DND-41 (cell line): ENCODE data around the gene PAPPA2.

Experiments used
- EZH2 ChIP-seq: IDR thresholded peaks from 3 replicates; pipeline ENCODE4 v1.6.1; 2012; ENCODE audit warnings: borderline replicate concordance, low read depth, mild to moderate bottlenecking, moderate library complexity, low read length, inconsistent platforms; ENCODE audit not compliant: severe bottlenecking
- TF ChIP-seq, protein P1 (sequence below): IDR thresholded peaks from 2 replicates; pipeline ENCODE4 v1.5.1; 2012; ENCODE audit warnings: borderline replicate concordance, low read length, moderate library complexity, mild to moderate bottlenecking; ENCODE audit not compliant: poor library complexity, severe bottlenecking; ENCODE audit errors: extremely low read depth

- TF ChIP-seq, protein P1, sequence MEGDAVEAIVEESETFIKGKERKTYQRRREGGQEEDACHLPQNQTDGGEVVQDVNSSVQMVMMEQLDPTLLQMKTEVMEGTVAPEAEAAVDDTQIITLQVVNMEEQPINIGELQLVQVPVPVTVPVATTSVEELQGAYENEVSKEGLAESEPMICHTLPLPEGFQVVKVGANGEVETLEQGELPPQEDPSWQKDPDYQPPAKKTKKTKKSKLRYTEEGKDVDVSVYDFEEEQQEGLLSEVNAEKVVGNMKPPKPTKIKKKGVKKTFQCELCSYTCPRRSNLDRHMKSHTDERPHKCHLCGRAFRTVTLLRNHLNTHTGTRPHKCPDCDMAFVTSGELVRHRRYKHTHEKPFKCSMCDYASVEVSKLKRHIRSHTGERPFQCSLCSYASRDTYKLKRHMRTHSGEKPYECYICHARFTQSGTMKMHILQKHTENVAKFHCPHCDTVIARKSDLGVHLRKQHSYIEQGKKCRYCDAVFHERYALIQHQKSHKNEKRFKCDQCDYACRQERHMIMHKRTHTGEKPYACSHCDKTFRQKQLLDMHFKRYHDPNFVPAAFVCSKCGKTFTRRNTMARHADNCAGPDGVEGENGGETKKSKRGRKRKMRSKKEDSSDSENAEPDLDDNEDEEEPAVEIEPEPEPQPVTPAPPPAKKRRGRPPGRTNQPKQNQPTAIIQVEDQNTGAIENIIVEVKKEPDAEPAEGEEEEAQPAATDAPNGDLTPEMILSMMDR: no peak
- TF ChIP-seq EZH2: no peak
Observed at GRCh38 chr1:176783309-176783708, 320.3 kb downstream of the PAPPA2 start.
